ENCODE measurements around the gene CASQ2.

CASQ2 gene

DNA sequence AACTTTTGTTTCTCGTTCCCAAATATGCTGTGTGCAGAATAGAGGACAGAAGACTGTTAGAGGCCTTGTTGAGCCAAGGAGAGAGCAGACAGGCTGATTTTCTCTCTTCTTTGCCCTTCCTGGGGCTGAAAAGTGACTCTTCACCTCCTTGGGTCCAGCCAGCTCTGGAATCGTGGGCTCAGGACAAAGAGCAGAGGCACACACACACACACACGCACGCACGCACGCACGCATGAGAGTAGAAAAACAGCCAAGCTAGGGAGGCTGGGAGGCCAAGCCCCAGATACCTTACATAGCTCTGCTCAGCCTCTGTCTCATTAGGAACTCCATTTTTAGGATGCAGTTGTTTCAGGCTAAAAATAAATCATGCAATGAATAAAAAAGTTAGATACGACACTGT lies at the start of gene CASQ2:
CASQ2 (minus strand) TSS at position 166 of the 400 bp plus-strand sequence. CDS start 173 bp downstream, outside the sequence.
- DNase-seq = no peak

DNA sequence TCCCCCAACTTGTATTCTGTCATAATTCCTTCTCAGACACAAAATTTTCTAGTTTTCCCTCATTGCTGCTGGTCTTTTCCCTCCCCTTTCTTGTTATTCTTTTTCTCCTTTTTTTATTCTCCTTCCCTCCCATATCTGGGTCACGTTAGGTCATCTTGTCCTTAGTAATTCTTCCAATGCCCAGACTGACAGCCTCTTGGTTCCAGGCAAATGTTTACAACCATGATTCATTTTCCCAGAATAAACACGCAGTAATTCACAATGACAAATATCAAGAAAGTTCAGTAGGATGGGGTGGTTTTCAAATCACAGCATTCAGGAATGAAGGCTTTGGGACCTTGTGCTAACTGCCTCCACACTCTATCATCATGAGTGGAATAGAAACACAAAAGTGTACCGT lies 47.2 kb upstream of the CASQ2 start:
- DNase-seq = no peak

DNA sequence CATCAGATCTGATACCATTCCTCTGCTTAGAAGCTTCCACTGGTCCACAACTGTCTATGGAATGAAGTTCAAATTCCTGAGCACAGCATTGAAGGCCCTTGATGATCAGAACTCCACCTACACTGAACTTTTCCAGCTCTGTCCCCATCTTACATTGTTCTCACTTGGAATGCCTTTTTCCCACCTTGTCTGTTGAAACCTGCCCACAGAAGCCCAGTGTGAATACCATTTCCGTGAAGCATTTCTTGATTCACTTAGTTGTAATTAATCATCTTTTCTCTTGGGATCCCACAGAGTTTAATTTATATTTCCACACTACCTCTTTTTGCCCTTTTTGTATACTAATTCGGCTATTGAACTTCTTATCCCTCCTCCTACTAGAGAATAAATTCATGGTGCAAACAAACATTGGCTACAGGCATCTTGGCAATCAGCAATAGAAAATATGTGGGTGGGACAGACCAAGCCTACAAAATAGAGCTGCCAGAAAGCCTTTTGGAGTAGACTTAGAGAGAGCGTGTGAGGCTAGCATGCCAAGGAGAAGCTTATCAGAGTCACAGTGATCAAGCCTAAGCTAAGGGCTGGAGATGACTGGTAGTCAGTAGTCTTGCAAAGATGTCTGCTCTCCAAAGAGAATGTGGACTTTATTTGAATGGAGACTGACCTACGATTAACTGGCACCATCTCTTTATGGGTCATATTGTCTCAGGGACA lies 46.3 kb upstream of the CASQ2 start:
- no peak for DNase-seq

DNA sequence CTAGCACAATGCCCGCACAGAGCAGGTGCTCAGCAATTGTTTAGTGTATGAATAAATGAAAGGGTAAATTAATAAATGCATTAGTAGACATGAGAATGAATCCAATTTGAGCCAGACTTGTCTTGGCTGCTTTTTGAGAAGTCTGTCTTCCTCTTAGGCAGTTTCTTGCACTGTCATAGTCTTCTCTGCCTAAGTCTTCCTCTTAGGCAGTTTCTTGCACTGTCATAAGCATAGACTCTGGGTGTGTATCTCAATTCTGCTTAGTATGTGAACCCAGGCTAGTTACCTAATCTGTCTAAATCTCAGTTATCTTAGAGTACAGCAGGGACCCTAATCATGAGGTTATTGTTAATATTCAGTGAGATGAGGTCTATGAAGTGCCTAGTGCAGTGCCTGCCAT lies 45.2 kb upstream of the CASQ2 start:
- DNase-seq = no peak

DNA sequence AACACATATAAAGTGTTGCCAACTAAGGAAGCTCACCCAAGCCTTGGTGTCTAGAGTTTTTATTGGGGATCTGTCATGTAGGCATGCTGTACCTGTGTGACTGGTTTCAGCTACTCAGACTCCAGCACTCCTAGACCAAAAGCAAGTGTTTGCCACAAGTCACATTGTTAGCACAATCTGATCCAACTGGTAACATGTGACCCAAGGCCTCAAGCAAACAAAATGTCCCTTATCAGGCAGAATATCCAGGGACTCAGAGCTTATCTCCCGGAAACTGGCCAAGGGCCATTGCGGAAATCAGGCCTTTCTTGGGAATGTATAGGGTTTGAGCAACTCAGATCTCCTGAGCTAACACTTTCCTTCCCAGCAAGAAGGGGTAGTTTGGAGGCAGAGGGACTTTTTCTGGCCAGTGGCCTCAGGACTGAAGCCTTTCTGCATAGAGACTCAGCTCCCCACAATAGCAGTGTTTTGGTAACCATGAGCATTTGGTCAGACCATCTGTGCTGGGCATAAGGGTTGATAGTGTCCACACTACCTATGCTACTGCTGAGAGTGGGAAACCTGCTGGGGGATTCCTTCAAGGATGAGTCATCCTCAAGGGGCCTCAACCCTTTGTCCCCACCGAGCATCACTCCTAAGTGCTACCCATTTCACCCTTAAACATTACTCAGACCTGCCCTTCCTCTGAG lies 42.8 kb upstream of the CASQ2 start:
- DNase-seq = no peak

DNA sequence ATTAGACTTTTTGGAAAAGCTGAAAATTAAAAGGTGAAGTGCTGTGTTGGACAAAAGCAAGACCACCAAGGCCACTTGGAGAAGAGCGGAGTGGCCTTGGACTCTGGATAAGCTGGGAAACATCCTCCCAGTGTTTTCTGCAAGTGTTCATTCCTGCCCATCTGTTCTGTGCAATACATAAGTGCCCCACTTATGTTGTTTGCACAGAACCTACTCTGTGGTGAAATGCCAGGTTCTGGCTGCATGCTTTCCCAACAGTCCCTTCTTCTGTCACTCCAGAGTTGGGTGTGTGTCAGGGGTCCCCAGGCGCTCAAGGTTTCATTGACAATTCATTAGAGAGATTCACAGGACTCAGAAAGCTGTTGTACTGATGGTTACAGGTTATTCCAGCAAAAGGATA lies 42.1 kb upstream of the CASQ2 start:
- no peak for DNase-seq

DNA sequence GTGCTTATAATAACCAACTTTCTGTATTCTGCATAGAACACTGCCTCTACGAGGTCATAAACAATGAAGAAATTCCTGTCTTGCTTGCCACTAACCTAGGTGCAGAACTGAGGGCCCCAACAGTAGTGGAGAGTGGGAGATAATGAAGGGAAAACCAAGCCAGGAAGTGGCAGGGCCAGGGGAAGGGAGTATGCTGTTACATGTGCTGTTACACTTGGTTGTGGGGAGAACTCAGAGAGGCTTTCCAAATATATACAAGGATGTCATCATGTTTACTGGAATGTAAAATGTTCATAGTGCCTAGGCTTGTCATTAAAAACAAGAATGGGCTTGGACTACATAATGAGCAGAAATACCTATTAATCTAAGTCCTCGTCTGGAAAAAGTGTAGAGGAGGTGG lies 41.3 kb upstream of the CASQ2 start:
- no peak for DNase-seq

DNA sequence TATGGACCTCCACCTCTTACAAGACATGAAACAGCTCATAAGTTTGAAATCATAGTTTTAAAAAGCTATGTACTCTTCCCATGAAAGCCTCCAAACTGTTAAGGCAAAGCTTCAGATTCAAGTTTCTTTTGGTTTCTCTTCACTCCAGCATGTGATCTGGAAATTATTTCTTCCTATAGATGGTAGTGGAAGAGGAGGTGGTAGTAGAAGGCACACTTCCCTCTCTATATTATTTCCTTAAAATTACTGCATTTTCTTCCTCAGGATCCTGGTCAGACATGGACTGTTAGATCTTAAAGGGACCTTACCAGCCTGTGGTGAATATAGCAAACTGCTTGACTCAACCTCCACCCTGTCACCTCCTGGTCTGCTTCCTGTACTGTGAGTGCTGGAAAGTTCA lies 40.6 kb upstream of the CASQ2 start:
- no peak for DNase-seq

DNA sequence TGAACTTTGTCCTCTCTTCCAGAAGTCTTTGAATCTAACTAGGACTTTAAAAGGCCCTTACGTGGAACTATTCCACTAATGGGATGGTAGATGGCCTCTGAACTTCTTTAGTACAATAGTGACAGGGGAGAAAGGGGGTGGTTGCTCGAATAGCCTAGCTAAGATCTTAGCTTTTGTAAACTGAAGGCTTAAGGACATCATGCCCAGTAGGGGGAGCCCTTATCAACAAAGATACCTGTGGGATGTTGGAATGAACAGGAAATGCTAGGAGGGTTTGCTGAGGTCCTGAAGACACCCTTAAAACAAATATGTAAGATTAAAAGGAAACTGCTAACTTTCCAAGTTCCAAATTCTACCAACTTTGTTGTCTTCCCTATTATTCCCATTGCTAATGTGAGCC lies 39.2 kb upstream of the CASQ2 start:
- peak in 22 of 56 donors; percentile 0 to 79 (median 22) for DNase-seq

DNA sequence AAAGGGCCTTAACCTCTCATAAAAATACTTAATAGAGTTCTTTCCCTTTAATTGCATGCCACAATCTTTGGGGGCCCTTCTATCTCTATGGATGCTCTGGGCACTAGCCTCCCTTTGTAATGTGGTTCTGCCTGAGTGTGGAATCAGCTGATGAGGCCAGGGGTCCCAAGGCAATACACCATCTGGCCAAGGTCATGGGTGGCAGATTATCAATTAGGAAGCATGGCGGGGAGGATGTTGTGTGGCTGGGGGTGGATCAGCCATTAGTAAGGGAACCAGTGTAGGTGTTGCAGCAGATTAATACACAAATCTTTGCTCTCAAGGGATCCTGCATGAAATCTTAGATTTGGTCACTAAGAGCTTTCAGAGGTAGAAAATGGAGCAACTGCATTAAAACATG lies 37.1 kb upstream of the CASQ2 start:
- no peak for DNase-seq

DNA sequence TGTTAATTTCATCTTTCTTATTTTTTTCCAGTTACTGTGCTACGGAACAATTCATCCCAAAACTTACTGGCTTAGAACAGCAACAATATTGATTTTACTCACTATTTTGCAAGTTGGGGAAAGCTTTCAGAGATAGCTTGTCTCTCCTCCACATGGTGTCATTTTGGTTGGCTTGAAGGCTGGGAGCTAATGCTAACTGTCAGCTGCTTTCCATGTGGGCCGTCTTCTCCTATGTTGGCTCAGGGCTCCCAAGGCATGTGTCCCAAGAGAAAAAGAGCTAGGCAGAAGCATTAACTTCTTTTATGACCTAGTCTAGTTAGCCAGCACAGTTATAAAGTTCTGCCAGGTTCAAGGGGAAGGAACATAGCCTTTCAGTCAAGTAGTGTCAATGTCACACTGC lies 33.9 kb upstream of the CASQ2 start:
- DNase-seq = no peak

DNA sequence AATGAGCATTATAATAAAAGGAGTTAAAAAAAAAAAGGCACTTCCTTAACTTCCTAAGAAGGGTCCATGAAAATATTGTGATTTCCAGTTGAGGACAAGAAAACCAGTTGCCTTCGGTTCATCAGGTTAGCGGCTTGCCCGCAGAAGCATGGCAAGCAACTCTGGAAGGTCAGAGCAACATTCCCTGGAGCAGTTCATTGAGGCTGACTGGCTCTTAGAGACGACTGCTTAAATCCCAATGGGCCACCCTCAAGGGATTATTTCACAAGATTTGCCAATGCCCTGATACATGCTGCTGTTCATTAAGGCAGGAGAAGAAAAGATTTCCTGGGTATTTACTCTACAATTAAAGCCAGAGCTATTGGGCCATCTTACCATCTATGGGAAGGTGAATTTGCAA lies 29.0 kb upstream of the CASQ2 start:
- no peak for DNase-seq

DNA sequence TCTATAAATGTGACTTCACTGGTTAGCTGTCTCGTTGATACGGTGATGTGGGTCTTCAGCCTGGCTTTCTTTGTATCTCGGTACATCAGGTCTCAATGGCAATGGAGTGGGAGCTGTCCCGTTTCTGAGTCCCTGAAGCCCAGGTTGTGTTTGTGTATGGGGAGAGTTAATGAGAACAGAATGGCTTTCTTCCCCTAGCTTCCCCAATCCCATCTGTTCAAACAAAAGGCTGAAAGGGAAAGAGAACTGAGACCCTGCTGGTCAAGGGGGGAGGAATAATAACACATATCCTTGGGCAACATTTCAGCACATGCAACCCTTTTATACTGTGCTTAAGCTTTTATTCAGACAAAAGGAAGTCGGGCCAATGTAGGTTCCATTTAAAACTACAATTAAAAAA lies 28.4 kb upstream of the CASQ2 start:
- DNase-seq = no peak

DNA sequence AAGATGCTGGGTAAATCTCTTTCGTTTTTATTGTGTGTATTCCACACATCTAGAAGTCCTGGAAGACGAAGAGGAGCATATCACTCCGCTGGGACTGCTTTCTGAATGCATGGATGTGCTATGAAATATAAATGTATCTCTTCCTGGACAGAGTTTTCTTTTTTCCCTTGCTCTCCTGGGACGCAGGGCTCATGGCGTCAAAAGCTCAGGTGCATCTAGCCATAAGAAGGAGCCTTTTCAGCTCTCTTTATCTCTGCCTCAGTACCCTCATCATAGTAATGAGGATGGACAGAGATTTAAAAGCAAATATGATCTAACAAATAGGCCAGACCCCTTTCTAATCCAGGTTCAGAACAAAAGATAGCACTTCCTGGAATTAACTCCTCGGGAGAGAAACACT lies 27.5 kb upstream of the CASQ2 start:
- no peak for DNase-seq

DNA sequence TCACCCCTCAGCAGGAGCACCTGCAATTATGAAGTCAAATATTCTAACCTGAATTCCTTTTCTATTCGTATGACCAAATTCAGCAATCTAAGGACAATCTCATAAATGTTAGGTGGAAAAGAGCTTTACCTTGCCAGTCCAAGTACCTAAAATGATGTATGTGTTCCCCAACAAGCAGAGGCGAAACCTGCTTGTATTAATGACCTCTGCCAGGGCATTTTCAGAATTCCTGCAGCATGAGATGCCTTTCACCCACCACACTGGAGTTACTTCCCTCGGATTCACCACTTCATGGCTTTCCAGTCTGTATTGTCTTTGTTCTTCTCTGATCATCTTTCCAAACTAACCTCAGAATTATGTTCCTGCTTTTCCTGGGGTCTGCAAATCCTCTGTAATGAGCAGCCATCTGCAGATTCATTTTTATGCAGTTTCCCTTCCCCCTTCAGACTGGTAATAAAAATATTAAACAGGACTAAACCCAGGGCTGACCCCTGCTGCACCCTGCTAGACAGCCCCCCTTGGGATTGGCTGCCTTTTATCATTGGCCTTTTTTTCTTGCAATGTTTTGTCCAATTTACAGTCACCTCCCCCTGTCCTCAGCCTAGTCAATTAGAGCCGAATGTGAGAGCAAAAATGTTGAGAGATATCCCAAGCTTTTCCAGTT lies 26.6 kb upstream of the CASQ2 start:
- no peak for DNase-seq

DNA sequence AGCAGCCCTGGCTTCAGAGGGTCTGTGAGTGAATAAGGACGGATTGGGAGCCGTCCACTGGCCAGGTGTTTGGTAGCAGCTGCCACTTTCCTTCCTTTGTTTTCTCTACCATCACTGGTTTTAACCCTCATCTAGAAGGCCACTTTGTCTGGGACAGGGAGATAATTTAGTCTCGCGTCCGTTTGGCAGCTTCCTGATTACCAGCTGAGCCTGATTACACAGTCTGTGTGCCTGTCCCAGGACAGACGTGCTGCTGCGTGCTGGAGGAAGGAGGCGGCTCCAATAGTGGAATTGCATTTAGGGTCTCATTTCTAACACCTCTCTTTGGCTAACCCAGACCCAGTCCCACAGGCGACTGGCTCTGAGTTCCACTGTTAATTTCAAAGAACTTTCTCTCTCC lies 24.6 kb upstream of the CASQ2 start:
- DNase-seq = no peak

DNA sequence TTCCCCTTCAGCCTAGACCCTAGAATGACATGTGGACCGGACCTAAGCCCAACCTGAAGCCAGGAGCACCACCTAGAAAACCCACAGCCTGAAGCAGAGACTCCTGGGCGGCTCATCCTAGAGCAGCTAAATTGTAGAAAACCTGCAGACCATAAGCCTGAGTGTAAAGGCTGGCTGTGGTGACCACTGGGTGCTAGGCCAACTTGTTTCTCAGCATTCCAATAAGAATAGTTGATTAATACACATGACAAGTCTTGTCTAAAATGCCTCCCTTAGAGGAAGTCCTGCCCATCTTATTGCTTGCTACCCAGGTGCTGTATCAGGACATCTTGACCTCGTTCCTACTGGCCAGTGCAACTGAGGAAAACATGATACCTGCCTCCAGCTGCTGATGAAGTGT lies 23.3 kb upstream of the CASQ2 start:
- no peak for DNase-seq

DNA sequence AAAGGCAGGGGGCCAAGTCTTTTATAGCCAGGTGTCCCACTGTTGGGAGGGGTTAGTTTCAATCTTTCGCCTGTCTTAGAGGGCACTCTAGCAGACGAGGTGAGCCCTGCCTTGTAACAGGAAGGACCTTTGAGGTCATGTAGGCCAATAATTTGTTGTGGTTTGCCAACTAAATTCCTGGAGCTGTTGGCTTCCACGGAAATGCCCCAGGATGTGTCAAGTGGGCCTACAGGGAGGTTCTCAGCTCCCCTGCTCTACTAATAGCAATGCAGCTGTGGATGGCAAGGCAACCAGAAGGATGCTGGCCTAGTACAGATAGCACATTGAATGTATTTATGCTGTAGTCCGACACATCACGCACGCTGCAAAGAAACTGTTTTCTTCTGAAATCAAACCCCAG lies 22.3 kb upstream of the CASQ2 start:
- DNase-seq = no peak

DNA sequence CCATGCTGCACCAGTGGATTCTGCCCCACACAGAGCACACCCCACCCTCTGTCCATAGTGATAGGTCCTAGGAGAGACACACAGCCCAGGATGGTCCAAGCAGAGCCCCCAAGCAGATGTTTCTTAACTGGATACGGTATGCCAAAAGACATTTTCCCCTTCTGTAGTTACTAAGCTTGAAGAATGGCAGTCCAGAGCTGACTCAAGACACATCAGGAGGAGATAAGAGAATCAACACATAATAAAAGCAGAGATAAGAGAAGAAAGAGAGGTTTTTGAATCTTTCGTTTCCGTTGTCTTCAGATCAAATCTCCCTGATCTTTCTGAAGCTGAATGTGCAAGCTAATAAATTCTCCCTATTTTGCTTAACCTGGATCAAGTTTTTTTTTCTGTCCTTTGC lies 21.8 kb upstream of the CASQ2 start:
- DNase-seq = no peak

DNA sequence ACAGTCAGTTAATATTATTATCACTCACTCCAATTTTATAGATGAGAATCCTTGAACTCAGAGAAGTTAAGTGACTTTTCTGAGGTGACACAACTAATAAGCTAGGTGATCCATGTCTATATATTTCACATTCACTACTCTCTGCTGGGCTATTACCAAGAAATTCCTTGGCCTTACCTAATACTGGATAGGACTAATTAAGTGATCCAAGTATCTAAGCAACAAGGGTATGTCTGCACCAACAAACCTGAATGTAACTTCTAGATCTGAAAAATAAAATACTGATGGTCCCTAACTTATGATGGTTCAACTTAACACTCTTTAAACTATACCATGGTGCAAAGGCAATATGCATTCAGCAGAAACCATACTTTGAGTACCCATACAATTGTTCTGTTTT lies 14.8 kb upstream of the CASQ2 start:
- no peak for DNase-seq

DNA sequence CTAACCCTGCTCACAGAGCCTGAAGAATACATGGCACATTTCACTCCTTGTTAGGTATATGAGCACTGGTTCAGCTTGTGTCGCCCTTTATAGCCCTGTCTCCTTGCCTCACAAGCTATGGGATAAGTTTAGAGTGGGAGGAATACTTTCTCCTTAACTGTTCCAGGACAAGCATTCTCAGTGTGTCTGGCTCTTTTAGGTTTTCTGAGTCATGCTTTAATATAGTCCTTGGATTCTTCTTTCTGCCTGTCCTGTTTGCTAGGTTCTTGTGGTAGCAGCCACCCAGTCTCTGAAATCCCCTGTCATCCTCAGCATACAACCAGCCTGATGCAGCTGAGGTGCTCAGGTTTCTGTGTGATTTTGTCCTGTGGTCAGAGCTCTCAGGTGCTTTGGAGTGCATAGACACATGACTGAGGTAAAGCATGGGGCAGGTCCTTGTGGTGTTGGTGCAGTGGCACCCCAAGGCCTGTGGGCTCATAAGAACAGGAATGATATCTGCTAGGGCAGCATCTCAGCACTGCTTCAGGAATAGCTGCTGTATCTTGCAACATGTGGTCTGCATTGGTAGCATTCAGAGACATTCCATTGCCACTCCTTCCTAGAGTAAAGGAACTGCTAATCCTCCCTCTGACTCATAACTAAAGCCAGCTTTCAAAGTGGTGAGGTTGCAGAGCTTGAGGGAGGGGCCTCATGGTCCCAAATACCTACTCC lies 14.2 kb upstream of the CASQ2 start:
- no peak for DNase-seq

DNA sequence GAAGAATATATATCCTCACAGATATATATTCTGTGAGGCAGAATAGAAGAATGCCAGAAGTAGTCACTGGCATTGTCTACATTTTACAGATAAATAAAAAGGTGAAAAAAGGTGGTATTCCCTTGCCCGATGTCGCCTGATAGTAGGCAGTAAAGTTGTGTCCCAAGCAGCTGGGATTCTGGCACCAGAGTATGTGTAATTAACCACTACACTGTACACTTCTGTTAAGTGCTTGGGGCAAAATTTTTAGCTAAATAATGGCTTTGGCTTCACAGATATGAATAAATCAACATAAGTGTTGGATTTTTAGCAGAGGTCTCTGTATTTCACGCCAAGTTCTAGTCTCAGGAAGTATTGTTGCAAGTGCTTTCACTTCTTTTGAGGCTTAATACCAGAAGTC lies 13.3 kb upstream of the CASQ2 start:
- DNase-seq = no peak

Data from amygdala (tissue), 56 donors.